Activated CD4-positive, alpha-beta T cell treated with anti-CD3 and anti-CD28 coated beads for 36 hours (primary cell): Measurements from ENCODE around the gene DNAJB1. TPM values are rescaled to one million over a fixed set of nuclear protein-coding genes. Genes with fewer than 3 reads are reported as not detected.

Experiments used
- ATAC-seq: fragments of 200-7000 bp; cut with Tn5 transposase; one replicate; pipeline ENCODE4 v1.10.0; 2021; ENCODE audit warnings: mild to moderate bottlenecking, moderate library complexity
- CTCF ChIA-PET: fragments of 350-600 bp; sonication (Branson Sonifier 250); formaldehyde crosslinking; loops from one replicate; lab custom pipeline; 2021; ENCODE audit warnings: antibody characterized with exemption; lab: Charles Lee
- POLR2A ChIA-PET: fragments of 350-600 bp; sonication (Branson Sonifier 250); formaldehyde crosslinking; loops from one replicate; lab custom pipeline; 2021; ENCODE audit warnings: antibody characterized with exemption, inconsistent platforms; lab: Charles Lee
- DNase-seq: peaks from one replicate; pipeline ENCODE4 v3.0.0-alpha.2; 2020
- H3K27ac Mint-ChIP-seq: one replicate; pipeline ENCODE4 v1.8.0; 2021; ENCODE audit warnings: mixed read lengths
- H3K27me3 Mint-ChIP-seq: one replicate; pipeline ENCODE4 v1.8.0; 2021; ENCODE audit warnings: mixed read lengths
- H3K36me3 Mint-ChIP-seq: one replicate; pipeline ENCODE4 v1.8.0; 2021; ENCODE audit warnings: low read depth, mixed read lengths
- H3K4me1 Mint-ChIP-seq: one replicate; pipeline ENCODE4 v1.8.0; 2021; ENCODE audit warnings: mixed read lengths
- H3K4me3 Mint-ChIP-seq: one replicate; pipeline ENCODE4 v1.8.0; 2021; ENCODE audit warnings: mild to moderate bottlenecking, moderate library complexity, mixed read lengths
- H3K9me3 Mint-ChIP-seq: one replicate; pipeline ENCODE4 v1.8.0; 2021; ENCODE audit warnings: low read depth, mixed read lengths
- intact Hi-C, 2 experiments: fragments of 100-400 bp; cut with DNase I in 1 of 2; cut with micrococcal nuclease in 1 of 2; formaldehyde crosslinking; loops; one replicate each; pipeline versions ENCODE4 v1.14.2 to v1.15.1; 2022 to 2024; cut with DNase I, micrococcal nuclease
- microRNA-seq: library from miRNA; unstranded; fragments of <30 nt; microRNA quantifications from one replicate; pipeline ENCODE4 v1.2.0, GENCODE V29; 2021; ENCODE audit warnings: borderline replicate concordance
- total RNA-seq, 2 experiments: library from RNA; stranded (reverse); gene quantifications; one replicate each; pipeline ENCODE4 v1.2.3, GENCODE V29; 2021

DNAJB1 gene
- total RNA-seq, 2 experiments from 2014 or later = 69.3 to 72.6 TPM

DNA sequence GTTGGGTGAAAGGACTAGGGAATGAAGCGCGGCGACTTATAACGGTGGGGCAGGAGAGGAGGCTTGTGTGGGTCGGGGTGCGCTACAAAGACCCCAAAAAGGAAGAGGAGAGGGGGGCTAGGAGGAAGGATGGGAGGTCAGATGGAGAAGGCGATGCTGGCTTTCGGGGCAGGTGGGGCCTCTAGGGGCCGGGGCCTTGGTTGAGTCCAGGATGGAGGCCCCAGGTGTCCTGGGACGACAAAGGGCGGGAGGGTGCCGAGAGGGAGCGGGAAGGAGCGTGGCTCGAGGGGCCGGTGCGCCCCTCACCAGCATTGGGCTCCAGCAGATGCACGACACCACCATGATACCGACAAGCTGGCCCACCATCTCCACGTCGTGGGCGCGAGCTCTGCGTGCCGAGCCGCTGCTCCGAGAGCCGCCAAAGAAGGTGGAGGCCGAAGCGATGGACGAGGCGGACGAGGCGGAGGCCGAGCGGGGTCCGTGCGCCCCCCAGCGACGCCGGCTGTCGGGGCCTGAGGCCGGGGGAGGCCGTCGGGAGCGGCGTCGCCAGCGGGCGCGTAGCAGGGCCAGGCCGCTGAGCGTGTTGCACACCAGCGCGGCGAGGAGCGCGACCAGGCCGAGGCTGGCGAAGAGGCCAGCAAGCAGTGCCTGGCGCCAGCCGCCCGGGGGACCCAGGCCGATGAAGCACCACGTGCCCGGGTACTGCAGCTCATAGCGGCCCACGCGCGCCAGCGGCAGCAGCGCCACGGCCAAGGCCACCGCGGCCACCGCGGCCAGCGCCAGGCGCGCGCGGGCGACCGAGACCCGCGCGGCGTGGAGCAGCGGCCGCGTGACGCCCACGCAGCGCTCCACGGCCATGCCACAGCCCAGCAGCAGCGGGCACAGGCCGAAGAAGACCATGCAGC lies 44.9 kb downstream of the DNAJB1 start:
- peaks cover 8% of the 10 kb centered on the region for H3K36me3 Mint-ChIP-seq
- H3K27me3 Mint-ChIP-seq = peaks cover 16% of the 10 kb centered on the region
- H3K9me3 Mint-ChIP-seq = no peaks in the 10 kb centered on the region
- CTCF ChIA-PET = interaction anchor here (0.5 to 2.0 kb wide), 14 partner anchors 9 to 366 kb away, joined by 3 to 17 read pairs (median 4); partner anchors contain the start of genes ASF1B and PKN1
- POLR2A ChIA-PET = interaction anchor here (0.6 to 0.9 kb wide), 3 partner anchors 45 to 337 kb away, joined by 3 to 5 read pairs (median 3); no protein-coding TSS in a partner anchor
- DNase-seq (no peak), ATAC-seq (no peak)
- H3K27ac Mint-ChIP-seq = no peak overlapping the region
- intact Hi-C loops = loop anchor here (2.0 to 10.0 kb wide), 5 partner anchors 55 to 337 kb away; partner anchors contain the start of genes ASF1B (in 2 of the 2) and DDX39A (in 2 of the 2)
- H3K4me1 Mint-ChIP-seq = peaks cover 32% of the 10 kb centered on the region
- no peak overlapping the region for H3K4me3 Mint-ChIP-seq

DNA sequence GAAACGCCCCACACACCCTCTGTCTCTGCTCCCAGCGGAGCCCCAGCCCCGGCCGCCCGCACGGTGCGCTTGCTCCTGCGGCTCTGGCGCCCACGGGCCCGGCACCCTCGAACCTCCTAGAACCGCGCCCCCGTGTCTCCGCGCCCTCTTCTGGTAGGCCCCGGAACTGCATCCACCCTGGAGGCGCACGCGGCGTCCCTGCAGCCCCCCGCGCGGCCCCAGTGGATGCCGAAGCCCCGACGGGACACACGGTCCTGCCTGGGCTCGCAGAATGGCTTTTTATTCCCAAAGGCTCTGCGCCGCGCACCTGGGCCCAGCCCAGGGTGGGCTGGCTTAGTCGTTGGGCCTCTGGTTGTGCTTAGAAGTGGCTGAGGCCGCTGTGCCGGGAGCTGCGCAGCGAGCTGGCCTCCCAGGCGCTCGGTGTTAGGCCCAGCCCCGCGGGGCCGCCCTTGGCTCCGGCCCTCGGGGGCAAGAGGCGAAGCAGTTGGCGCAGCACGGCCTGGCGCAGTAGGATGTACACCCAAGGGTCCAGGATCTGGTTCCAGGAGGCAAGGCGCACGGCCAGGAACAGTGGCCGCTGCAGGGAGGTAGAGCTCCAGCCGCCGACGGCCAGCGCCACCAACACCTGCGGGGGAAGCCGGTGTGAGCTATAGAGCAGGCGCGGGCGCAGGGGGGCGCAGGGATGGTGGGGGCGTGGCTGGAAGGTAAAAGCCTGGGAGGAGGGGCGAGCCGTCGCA lies 45.8 kb downstream of the DNAJB1 start:
- H3K4me1 Mint-ChIP-seq = peaks cover 32% of the 10 kb centered on the region
- DNase-seq (peak; percentile 93), ATAC-seq (peak; percentile 56)
- intact Hi-C loops = loop anchor here (1.0 to 10.0 kb wide), 6 partner anchors 40 to 336 kb away; partner anchors contain the start of genes ASF1B (in 2 of the 2) and DDX39A (in 2 of the 2)
- peaks cover 8% of the 10 kb centered on the region for H3K36me3 Mint-ChIP-seq
- H3K9me3 Mint-ChIP-seq = no peaks in the 10 kb centered on the region
- no peak overlapping the region for H3K27ac Mint-ChIP-seq
- H3K27me3 Mint-ChIP-seq = peaks cover 16% of the 10 kb centered on the region
- H3K4me3 Mint-ChIP-seq = no peak overlapping the region
- CTCF ChIA-PET = interaction anchor here (0.5 to 2.0 kb wide), 19 partner anchors 10 to 656 kb away, joined by 3 to 17 read pairs (median 4); partner anchors contain the start of genes ASF1B and PKN1
- POLR2A ChIA-PET = interaction anchor here (0.6 to 0.9 kb wide), 3 partner anchors 46 to 522 kb away, joined by 3 to 6 read pairs (median 5); no protein-coding TSS in a partner anchor

DNA sequence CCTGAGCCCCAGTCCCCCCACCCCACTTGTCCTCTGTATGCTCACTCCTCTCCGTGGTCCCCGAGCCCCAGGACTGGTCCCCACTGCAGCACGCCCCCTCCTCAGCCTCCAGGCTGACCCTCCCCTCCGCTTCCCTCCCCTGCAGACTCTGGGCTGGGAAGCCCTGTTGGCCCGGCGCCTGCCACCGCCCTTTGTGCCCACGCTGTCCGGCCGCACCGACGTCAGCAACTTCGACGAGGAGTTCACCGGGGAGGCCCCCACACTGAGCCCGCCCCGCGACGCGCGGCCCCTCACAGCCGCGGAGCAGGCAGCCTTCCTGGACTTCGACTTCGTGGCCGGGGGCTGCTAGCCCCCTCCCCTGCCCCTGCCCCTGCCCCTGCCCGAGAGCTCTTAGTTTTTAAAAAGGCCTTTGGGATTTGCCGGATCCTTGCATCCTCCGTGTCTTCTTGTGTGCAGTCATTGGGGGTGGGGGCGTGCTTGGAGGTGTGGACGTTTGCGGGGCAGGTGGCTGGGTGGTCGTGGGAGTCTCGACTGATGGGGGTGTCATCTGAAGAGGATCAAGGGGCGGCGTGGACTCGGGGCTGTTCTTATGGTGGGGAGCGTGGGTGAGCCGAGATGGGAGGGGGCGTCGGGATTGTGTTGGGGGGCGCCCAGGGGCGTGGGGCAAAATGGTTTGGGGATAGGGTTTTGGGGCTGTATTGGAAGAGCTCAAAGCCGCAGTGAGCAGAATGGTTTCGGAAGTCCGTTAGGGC lies 46.6 kb downstream of the DNAJB1 start:
- ATAC-seq (no peak), DNase-seq (no peak)
- peaks cover 16% of the 10 kb centered on the region for H3K27me3 Mint-ChIP-seq
- peaks cover 31% of the 10 kb centered on the region for H3K4me1 Mint-ChIP-seq
- no peak overlapping the region for H3K4me3 Mint-ChIP-seq
- no peaks in the 10 kb centered on the region for H3K9me3 Mint-ChIP-seq
- peaks cover 8% of the 10 kb centered on the region for H3K36me3 Mint-ChIP-seq
- no peak overlapping the region for H3K27ac Mint-ChIP-seq
- ChIA-PET CTCF (interaction anchor here (0.5 to 2.0 kb wide), 14 partner anchors 11 to 657 kb away, joined by 3 to 17 read pairs (median 4); partner anchors contain the start of genes ASF1B and PKN1), POLR2A (no interaction called here)
- intact Hi-C loops = loop anchor here (1.0 to 10.0 kb wide), 6 partner anchors 39 to 335 kb away; partner anchors contain the start of genes ASF1B (in 2 of the 2) and DDX39A (in 2 of the 2)

DNA sequence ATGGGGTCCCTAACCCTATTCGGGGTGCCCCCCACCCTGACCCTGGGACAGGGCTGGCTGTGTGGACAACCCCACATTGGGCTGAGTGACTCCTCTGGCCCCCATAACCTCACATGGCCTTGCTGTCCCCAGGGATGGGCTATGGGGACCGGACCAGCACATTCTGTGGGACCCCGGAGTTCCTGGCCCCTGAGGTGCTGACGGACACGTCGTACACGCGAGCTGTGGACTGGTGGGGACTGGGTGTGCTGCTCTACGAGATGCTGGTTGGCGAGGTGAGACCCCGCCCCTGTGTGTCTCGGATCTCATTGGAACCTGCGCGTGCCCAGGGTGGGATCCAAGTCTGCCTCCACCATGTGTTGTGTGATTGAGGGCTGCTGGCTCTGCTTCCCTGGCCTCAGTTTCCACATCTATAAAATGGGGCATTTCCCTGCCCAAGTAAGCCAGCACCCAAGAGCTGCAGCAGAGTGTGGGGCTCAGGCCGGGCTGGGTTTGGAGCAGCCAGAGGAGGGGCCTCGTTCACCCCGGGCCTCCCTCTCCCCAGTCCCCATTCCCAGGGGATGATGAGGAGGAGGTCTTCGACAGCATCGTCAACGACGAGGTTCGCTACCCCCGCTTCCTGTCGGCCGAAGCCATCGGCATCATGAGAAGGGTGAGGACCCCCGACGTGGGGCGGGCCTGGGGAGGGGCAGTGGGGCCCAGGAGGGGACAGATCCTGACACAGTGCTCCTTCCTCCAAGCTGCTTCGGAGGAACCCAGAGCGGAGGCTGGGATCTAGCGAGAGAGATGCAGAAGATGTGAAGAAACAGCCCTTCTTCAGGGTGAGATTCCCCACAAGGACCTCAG lies 47.9 kb downstream of the DNAJB1 start:
- POLR2A ChIA-PET = no interaction called here
- DNase-seq = no peak
- no peak overlapping the region for H3K27ac Mint-ChIP-seq
- H3K36me3 Mint-ChIP-seq = peaks cover 11% of the 10 kb centered on the region
- no peaks in the 10 kb centered on the region for H3K9me3 Mint-ChIP-seq
- peaks cover 16% of the 10 kb centered on the region for H3K27me3 Mint-ChIP-seq
- no peak for ATAC-seq
- H3K4me1 Mint-ChIP-seq = peaks cover 18% of the 10 kb centered on the region
- intact Hi-C loops = loop anchor here (5.0 to 10.0 kb wide), 3 partner anchors 55 to 333 kb away; partner anchors contain the start of genes ASF1B (in 1 of the 2) and DDX39A (in 1 of the 2)
- CTCF ChIA-PET = no interaction called here
- no peak overlapping the region for H3K4me3 Mint-ChIP-seq

DNA sequence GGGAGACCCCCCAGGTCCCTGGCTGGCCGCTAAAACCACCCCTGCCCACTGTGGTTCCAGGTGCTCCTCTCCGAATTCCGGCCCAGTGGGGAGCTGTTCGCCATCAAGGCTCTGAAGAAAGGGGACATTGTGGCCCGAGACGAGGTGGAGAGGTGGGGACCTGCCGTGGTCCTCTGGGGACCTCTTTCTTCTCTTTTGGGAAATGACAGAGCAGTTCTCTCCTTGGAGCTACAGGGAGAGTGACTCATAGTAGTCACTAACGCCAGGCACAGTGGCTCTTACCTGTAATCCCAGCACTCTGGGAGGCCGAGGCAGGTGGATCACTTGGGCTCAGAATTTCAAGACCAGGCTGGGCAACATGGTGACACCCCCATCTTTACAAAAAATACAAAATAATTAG lies 50.4 kb downstream of the DNAJB1 start:
- H3K4me3 Mint-ChIP-seq = no peak overlapping the region
- peaks cover 6% of the 10 kb centered on the region for H3K4me1 Mint-ChIP-seq
- intact Hi-C loops = no loop called here
- H3K9me3 Mint-ChIP-seq = no peaks in the 10 kb centered on the region
- no peak overlapping the region for H3K27ac Mint-ChIP-seq
- ATAC-seq (no peak), DNase-seq (no peak)
- CTCF ChIA-PET = interaction anchor here (0.9 to 1.1 kb wide), 4 partner anchors 11 to 331 kb away, joined by 3 to 5 read pairs (median 4); partner anchors contain the start of gene ASF1B
- POLR2A ChIA-PET = no interaction called here
- peaks cover 24% of the 10 kb centered on the region for H3K36me3 Mint-ChIP-seq
- H3K27me3 Mint-ChIP-seq = peaks cover 2% of the 10 kb centered on the region

DNA sequence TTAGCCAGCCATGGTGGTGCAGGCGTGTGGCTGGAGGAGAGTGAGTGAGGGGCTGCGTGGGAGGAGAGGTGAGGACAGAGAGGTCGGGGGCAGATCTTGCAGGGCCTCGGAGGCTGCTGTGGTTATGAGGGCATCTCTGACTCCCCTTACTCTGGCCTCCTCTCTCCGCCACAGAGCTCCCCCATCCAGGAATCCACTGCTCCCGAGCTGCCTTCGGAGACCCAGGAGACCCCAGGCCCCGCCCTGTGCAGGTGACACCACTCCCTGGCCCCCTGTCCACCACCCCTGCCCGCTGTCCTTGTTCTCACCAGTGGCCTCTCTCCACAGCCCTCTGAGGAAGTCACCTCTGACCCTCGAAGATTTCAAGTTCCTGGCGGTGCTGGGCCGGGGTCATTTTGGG lies 50.8 kb downstream of the DNAJB1 start:
- intact Hi-C loops = no loop called here

More for the DNA sequence above, 50.8 kb downstream of the DNAJB1 start:
- Mint-ChIP-seq H3K27ac (no peak overlapping the region), H3K36me3 (peaks cover 27% of the 10 kb centered on the region), H3K27me3 (no peaks in the 10 kb centered on the region), H3K9me3 (no peaks in the 10 kb centered on the region), H3K4me3 (no peak overlapping the region), H3K4me1 (peaks cover 4% of the 10 kb centered on the region)
- DNase-seq = no peak
- CTCF ChIA-PET = interaction anchor here (1.2 kb wide), 1 partner anchor 9 kb away, joined by 3 read pairs; no protein-coding TSS in a partner anchor
- POLR2A ChIA-PET = no interaction called here
- ATAC-seq = no peak

Small RNAs within 50 kb of the gene (microRNA-seq; reads per million reads assigned to microRNA genes)
- 1.4 reads per million for gene MIR639

Other genes starting within 250 kb of the DNAJB1 start
- gene ADGRE5, start 137.0 kb downstream of the DNAJB1 start, total RNA-seq = 100 to 1,000 TPM; 207 to 232 TPM
- 100 to 1,000 TPM; 168 to 185 TPM for gene DDX39A, start 99.1 kb downstream of the DNAJB1 start, total RNA-seq
- 100 to 1,000 TPM; 173 to 176 TPM for gene PKN1, start 85.1 kb downstream of the DNAJB1 start, total RNA-seq
- under 1 TPM; 0.16 to 0.25 TPM for gene PTGER1, start 43.0 kb downstream of the DNAJB1 start, total RNA-seq
- 10 to 100 TPM; 19.3 to 25.7 TPM for gene GIPC1, start 22.3 kb downstream of the DNAJB1 start, total RNA-seq
- 100 to 1,000 TPM; 106 to 145 TPM for gene TECR, start 11.2 kb upstream of the DNAJB1 start, total RNA-seq
- gene NDUFB7, start 53.7 kb upstream of the DNAJB1 start, total RNA-seq = 100 to 1,000 TPM; 112 to 121 TPM
- 1 to 10 TPM; 2.4 to 2.5 TPM for gene CLEC17A, start 64.7 kb upstream of the DNAJB1 start, total RNA-seq
- under 1 TPM; 0.11 to 0.30 TPM for gene ADGRE3, start 156.4 kb upstream of the DNAJB1 start, total RNA-seq
- 10 to 100 TPM; 11.7 to 12.7 TPM for gene ZNF333, start 171.7 kb upstream of the DNAJB1 start, total RNA-seq